HepG2 (cell line): ENCODE data around the gene MAGEC2. TPM values are rescaled to one million over a fixed set of nuclear protein-coding genes. Genes with fewer than 3 reads are reported as not detected.

Experiments
- ATAC-seq: fragments of 200-7000 bp; cut with Tn5 transposase; 3 replicates; pipeline ENCODE4 v1.9.1; 2020; ENCODE audit warnings: mild to moderate bottlenecking, moderate library complexity
- BruUV-seq: library from RNA; stranded (reverse); fragments of 400-500 nt; replicated peaks from 2 replicates; lab custom pipeline; 2021; lab: Mats Ljungman, UMichigan
- CTCF ChIA-PET: fragments of 300-600 bp; formaldehyde crosslinking; extraction: SDS; loops from one replicate; lab custom pipeline; 2021; ENCODE audit warnings: low total read pairs, inconsistent platforms, low intra/inter-chr PET ratio; lab: Yijun Ruan, JAX
- POLR2A ChIA-PET: fragments of 350-600 bp; sonication (Branson Sonifier 250); formaldehyde crosslinking; loops from one replicate; lab custom pipeline; 2020; ENCODE audit warnings: antibody characterized with exemption, inconsistent platforms; lab: Yijun Ruan, JAX
- DNase-seq: peaks from one replicate; pipeline ENCODE4 v3.0.0-alpha.2; 2015; ENCODE audit warnings: low spot score
- FAIRE-seq: peaks from 3 replicates; lab custom pipeline; 2011; peaks lifted over from hg19 to GRCh38; lab: Jason Lieb, UNC
- H2AFZ ChIP-seq: one replicate; pipeline ENCODE4 v1.6.1; 2011; ENCODE audit warnings: low read length, inconsistent platforms
- H3K27ac ChIP-seq: fragments of 300-600 bp; 3 replicates; pipeline ENCODE4 v1.8.0; 2011; ENCODE audit warnings: mixed run types, mild to moderate bottlenecking, mixed read lengths, low read length, inconsistent platforms; ENCODE audit not compliant: insufficient read depth; ENCODE audit errors: extremely low read length
- H3K27me3 ChIP-seq, 2 experiments: fragments of 200-600 bp in 1 of 2; 2 replicates in 1 of 2; 3 replicates in 1 of 2; pipeline versions ENCODE4 v1.6.0 to v1.8.0; 2011; ENCODE audit warnings: low read length in 2 of 2, mild to moderate bottlenecking in 2 of 2, moderate library complexity in 2 of 2, inconsistent platforms in 1 of 2; ENCODE audit not compliant: insufficient read depth in 2 of 2, control insufficient read depth in 1 of 2
- H3K36me3 ChIP-seq, 2 experiments: fragments of 200-600 bp in 1 of 2; replicated peaks in 1 of 2; 2 replicates in 1 of 2; 3 replicates in 1 of 2; pipeline versions ENCODE4 v1.5.1 to v1.8.0; 2011; ENCODE audit warnings: low read length in 2 of 2, inconsistent platforms in 1 of 2; ENCODE audit not compliant: insufficient read depth in 2 of 2, control insufficient read depth in 1 of 2
- H3K4me1 ChIP-seq: 2 replicates; pipeline ENCODE4 v1.5.1; 2012; ENCODE audit warnings: low read length, inconsistent platforms; ENCODE audit not compliant: insufficient read depth
- H3K4me2 ChIP-seq: 2 replicates; pipeline ENCODE4 v1.6.0; 2011; ENCODE audit warnings: low read depth, low read length, inconsistent platforms
- H3K4me3 ChIP-seq, 3 experiments: fragments of 200-600 bp in 1 of 3; sonication (generic), shearing (Covaris generic) in 1 of 3; replicated peaks in 1 of 3; 2 replicates each; pipeline ENCODE4 v1.5.1; 2011 to 2016; ENCODE audit warnings: low read length in 3 of 3, inconsistent platforms in 2 of 3, low read depth in 2 of 3, mild to moderate bottlenecking in 2 of 3, control low read depth in 1 of 3, mixed read lengths in 1 of 3; ENCODE audit not compliant: insufficient read depth in 1 of 3
- H3K79me2 ChIP-seq: one replicate; pipeline ENCODE4 v1.6.1; 2011; ENCODE audit warnings: low read length, inconsistent platforms; ENCODE audit not compliant: insufficient read depth
- H3K9ac ChIP-seq: 2 replicates; pipeline ENCODE4 v1.6.0; 2011; ENCODE audit warnings: mild to moderate bottlenecking, low read depth, low read length, inconsistent platforms; ENCODE audit not compliant: insufficient read depth
- H3K9me3 ChIP-seq: 2 replicates; pipeline ENCODE4 v1.5.1; 2012; ENCODE audit warnings: mild to moderate bottlenecking, low read length
- H4K20me1 ChIP-seq: 2 replicates; pipeline ENCODE4 v1.6.0; 2011; ENCODE audit warnings: inconsistent platforms, mild to moderate bottlenecking, low read length, moderate library complexity; ENCODE audit not compliant: insufficient read depth
- DMAP1 ChIP-seq: IDR thresholded peaks from 2 replicates; pipeline ENCODE4 v1.6.1; 2016
- EP300 ChIP-seq, 3 experiments: sonication (generic) in 1 of 3; formaldehyde crosslinking in 1 of 3; IDR thresholded peaks; 2 replicates each; pipeline versions ENCODE4 v1.5.1 to v1.6.1; 2011 to 2020; ENCODE audit warnings: low read depth in 2 of 3, low read length in 2 of 3, borderline replicate concordance in 1 of 3, improper control_type of control experiment in 1 of 3, mild to moderate bottlenecking in 1 of 3, missing genetic modification reagents in 1 of 3, moderate library complexity in 1 of 3
- JUNB ChIP-seq: sonication (generic); formaldehyde crosslinking; IDR thresholded peaks from 2 replicates; pipeline ENCODE4 v1.8.0; 2022; ENCODE audit warnings: missing genetic modification reagents, mild to moderate bottlenecking, borderline replicate concordance
- MATR3 ChIP-seq: sonication (generic); formaldehyde crosslinking; IDR thresholded peaks from 2 replicates; pipeline ENCODE4 v1.4.0; 2020; ENCODE audit warnings: missing genetic modification reagents
- MXI1 ChIP-seq: IDR thresholded peaks from 3 replicates; pipeline ENCODE4 v1.6.1; 2012; ENCODE audit warnings: low read depth, low read length, inconsistent platforms, borderline replicate concordance
- ZNF292 ChIP-seq: sonication (generic); formaldehyde crosslinking; IDR thresholded peaks from 2 replicates; pipeline ENCODE4 v1.8.1; 2022; ENCODE audit warnings: mild to moderate bottlenecking, low read depth, missing genetic modification reagents, borderline replicate concordance
- ZNF839 ChIP-seq: sonication (generic); formaldehyde crosslinking; IDR thresholded peaks from 2 replicates; pipeline ENCODE4 v1.4.0; 2020; ENCODE audit warnings: missing genetic modification reagents, mild to moderate bottlenecking, borderline replicate concordance
- WGBS: methylation state at CpG from one replicate; pipeline ENCODE4 v1.1.6; 2017; ENCODE audit warnings: low lambda C conversion rate; 5-methylcytosine and 5-hydroxymethylcytosine counted together
- in situ Hi-C: cut with HindIII; loops from 2 replicates; pipeline ENCODE4 v1.10.0; 2017; ENCODE audit warnings: low pct_unique_long_range_greater_than_20kb; ENCODE audit not compliant: extremely low pct_ligation_motif_present
- intact Hi-C: fragments of 100-400 bp; cut with micrococcal nuclease; formaldehyde crosslinking; loops from one replicate; pipeline ENCODE4 v1.10.0; 2022; ENCODE audit not compliant: unreplicated experiment
- polyA plus RNA-seq, 8 experiments: library from polyadenylated mRNA; depleted of rRNA in 3 of 8; stranded (reverse) in 7 of 8; unstranded in 1 of 8; fragments of >200 nt; fragmentation: Illumina TruSeq in 4 of 8; extraction: Trizol in 4 of 8; gene quantifications; 2 replicates each; pipeline versions ENCODE4 v1.2.1 to v1.2.3, GENCODE V29; 2011 to 2016; ENCODE audit warnings: low read depth in 4 of 8, missing spikeins in 1 of 8, mixed read lengths in 1 of 8; ENCODE audit not compliant: insufficient read depth in 1 of 8
- total RNA-seq, 5 experiments: library from RNA; depleted of rRNA; stranded (reverse); fragments of >200 nt; fragmentation: Illumina TruSeq; extraction: Trizol; gene quantifications; 2 replicates each; pipeline ENCODE4 v1.2.3, GENCODE V29; 2016; ENCODE audit warnings: low read depth in 1 of 5
- TF ChIP-seq, protein P1 (sequence below): sonication (generic); formaldehyde crosslinking; IDR thresholded peaks from 2 replicates; pipeline ENCODE4 v1.9.0; 2021; ENCODE audit warnings: missing genetic modification reagents, mild to moderate bottlenecking, borderline replicate concordance
- TF ChIP-seq, protein P2 (sequence below): sonication (generic); formaldehyde crosslinking; IDR thresholded peaks from 2 replicates; pipeline ENCODE4 v1.9.0; 2021; ENCODE audit warnings: missing genetic modification reagents, mild to moderate bottlenecking, borderline replicate concordance
- TF ChIP-seq, protein P3 (sequence below): sonication (generic); formaldehyde crosslinking; IDR thresholded peaks from 2 replicates; pipeline ENCODE4 v1.4.0; 2020; ENCODE audit warnings: mild to moderate bottlenecking, missing genetic modification reagents

Gene MAGEC2
- total and polyA plus RNA-seq, 2 of the 13 experiments (the other 11 are each of a cell fraction or from before 2014, with no cell fraction given), result not detected

DNA sequence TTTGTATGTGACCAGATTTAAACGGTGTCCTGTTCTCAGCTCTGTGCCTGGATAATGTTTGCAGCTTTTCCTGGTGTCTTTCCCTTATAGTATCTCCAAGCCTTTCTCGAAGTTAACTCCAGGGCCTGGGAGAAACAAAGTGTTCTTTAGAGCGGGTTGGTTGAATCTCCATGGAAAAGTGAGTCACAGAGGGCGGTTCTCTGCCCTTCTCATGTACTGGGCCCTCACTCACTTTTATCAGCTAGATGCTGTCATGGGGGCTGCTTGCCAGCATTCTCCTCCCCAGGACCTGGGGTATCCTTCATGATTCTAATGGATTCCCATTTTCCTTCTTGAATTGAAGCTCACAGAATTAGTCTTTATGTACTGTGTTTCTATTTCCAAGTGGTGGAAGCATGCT, 46.1 kb upstream of the MAGEC2 start:
- Histone ChIP-seq H4K20me1 (no peaks in the 10 kb centered on the region), H3K9ac (no peak overlapping the region), H3K9me3 (peaks cover 39% of the 10 kb centered on the region; the same call in 1 of the 2 replicates), H3K4me3 (no peak overlapping the region), H3K27me3 (no peaks in the 10 kb centered on the region), H3K4me2 (no peak overlapping the region), H3K79me2 (no peaks in the 10 kb centered on the region), H3K36me3 (no peaks in the 10 kb centered on the region), H3K4me1 (no peaks in the 10 kb centered on the region), H3K27ac (no peak overlapping the region), H2AFZ (no peak overlapping the region)
- POLR2A ChIA-PET, result no interaction called here
- BruUV-seq, result no TSS peak
- intact Hi-C loops, result no loop called here
- in situ Hi-C loops, result no loop called here
- TF ChIP-seq MATR3 (CRISPR knock-in tag), result no peak
- TF ChIP-seq ZNF292 (CRISPR knock-in tag), result no peak
- TF ChIP-seq, protein P1, sequence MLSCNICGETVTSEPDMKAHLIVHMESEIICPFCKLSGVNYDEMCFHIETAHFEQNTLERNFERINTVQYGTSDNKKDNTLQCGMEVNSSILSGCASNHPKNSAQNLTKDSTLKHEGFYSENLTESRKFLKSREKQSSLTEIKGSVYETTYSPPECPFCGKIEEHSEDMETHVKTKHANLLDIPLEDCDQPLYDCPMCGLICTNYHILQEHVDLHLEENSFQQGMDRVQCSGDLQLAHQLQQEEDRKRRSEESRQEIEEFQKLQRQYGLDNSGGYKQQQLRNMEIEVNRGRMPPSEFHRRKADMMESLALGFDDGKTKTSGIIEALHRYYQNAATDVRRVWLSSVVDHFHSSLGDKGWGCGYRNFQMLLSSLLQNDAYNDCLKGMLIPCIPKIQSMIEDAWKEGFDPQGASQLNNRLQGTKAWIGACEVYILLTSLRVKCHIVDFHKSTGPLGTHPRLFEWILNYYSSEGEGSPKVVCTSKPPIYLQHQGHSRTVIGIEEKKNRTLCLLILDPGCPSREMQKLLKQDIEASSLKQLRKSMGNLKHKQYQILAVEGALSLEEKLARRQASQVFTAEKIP, result no peak
- TF ChIP-seq JUNB, result no peak
- no peak for TF ChIP-seq MXI1
- no peak for TF ChIP-seq ZNF839 (CRISPR knock-in tag)
- TF ChIP-seq, protein P2, sequence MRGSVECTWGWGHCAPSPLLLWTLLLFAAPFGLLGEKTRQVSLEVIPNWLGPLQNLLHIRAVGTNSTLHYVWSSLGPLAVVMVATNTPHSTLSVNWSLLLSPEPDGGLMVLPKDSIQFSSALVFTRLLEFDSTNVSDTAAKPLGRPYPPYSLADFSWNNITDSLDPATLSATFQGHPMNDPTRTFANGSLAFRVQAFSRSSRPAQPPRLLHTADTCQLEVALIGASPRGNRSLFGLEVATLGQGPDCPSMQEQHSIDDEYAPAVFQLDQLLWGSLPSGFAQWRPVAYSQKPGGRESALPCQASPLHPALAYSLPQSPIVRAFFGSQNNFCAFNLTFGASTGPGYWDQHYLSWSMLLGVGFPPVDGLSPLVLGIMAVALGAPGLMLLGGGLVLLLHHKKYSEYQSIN, result no peak
- TF ChIP-seq, protein P3, sequence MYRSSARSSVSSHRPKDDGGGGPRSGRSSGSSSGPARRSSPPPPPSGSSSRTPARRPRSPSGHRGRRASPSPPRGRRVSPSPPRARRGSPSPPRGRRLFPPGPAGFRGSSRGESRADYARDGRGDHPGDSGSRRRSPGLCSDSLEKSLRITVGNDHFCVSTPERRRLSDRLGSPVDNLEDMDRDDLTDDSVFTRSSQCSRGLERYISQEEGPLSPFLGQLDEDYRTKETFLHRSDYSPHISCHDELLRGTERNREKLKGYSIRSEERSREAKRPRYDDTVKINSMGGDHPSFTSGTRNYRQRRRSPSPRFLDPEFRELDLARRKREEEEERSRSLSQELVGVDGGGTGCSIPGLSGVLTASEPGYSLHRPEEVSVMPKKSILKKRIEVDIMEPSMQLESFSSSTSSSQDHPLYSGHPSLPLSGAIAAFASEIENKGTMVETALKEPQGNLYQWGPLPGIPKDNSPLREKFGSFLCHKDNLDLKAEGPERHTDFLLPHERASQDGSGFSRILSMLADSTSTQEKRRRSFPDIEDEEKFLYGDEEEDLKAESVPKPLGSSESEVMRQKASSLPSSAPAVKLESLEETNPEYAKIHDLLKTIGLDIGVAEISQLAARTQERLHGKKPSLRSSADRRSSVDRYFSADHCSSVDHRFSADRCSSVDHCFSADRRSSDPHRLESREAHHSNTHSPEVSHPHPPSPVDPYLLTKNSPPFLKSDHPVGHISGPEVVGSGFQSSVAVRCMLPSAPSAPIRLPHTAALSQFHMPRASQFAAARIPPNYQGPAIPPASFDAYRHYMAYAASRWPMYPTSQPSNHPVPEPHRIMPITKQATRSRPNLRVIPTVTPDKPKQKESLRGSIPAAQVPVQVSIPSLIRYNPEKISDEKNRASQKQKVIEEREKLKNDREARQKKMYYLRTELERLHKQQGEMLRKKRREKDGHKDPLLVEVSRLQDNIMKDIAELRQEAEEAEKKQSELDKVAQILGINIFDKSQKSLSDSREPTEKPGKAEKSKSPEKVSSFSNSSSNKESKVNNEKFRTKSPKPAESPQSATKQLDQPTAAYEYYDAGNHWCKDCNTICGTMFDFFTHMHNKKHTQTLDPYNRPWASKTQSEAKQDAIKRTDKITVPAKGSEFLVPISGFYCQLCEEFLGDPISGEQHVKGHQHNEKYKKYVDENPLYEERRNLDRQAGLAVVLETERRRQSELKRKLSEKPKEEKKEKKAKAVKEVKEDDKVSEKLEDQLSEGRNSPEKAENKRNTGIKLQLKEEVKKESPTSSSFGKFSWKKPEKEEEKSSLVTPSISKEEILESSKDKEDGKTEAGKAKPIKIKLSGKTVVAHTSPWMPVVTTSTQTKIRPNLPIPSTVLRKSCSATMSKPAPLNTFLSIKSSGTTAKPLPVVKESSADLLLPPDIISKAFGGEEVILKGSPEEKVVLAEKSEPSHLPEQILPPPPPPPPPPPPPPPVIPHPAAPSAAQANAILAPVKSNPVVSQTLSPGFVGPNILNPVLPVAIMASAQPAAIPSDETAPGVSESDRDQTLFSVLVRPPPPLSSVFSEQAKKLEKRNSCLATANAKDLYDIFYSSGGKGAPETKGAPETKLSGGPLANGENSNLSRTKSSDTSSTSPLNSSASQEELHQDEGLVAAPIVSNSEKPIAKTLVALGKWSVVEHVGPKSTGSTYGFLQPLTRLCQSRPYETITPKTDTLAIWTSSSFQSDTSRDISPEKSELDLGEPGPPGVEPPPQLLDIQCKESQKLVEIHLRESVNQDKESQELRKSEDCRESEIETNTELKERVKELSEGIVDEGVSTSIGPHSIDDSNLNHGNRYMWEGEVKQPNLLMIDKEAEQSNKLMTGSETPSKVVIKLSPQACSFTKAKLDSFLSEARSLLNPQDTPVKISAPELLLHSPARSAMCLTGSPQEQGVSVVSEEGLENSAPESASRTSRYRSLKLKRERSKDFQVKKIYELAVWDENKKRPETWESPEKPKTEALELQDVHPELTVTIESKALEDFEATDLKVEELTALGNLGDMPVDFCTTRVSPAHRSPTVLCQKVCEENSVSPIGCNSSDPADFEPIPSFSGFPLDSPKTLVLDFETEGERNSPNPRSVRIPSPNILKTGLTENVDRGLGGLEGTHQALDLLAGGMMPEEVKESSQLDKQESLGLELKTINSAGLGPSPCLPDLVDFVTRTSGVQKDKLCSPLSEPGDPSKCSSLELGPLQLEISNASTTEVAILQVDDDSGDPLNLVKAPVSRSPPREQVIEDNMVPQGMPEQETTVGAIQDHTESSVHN (CRISPR knock-in tag), result no peak
- no peak for TF ChIP-seq EP300 (IDR thresholded peaks at IDR 0.05; ENCODE audit: low read depth in 2 of 2, low read length in 2 of 2)
- TF ChIP-seq EP300 (CRISPR knock-in tag; IDR thresholded peaks at IDR 0.05; ENCODE audit: borderline replicate concordance), result no peak
- TF ChIP-seq DMAP1, result no peak
- 10% methylated on average over 2 of the region's 4 CpGs for WGBS
- no peak for FAIRE-seq
- DNase-seq, result no peak
- CTCF ChIA-PET, result no interaction called here
- ATAC-seq, result no peak
